NCI-H146 (cell line): ENCODE measurements around the gene IRF2BP2.
A peak's percentile ranks its signal among the peaks of the same experiment; 100 is the strongest.

ENCODE experiments used
- DNase-seq: peaks from one replicate; lab custom pipeline; 2025; lab: John Stamatoyannopoulos, UW

Gene IRF2BP2

GRCh38 chr1:234583755-234584419 lies 26.1 kb downstream of the IRF2BP2 start:
- DNase-seq: no peak

- DNase-seq: no peak
Measured at GRCh38 chr1:234582681-234583301, 27.2 kb downstream of the IRF2BP2 start.

- no peak for DNase-seq
Measured at GRCh38 chr1:234582186-234582585, 27.8 kb downstream of the IRF2BP2 start.

- no peak for DNase-seq
Measured at GRCh38 chr1:234581063-234581714, 28.8 kb downstream of the IRF2BP2 start.

GRCh38 chr1:234579967-234580366 lies 30.0 kb downstream of the IRF2BP2 start:
- DNase-seq: no peak

GRCh38 chr1:234578735-234579134 lies 31.2 kb downstream of the IRF2BP2 start:
- DNase-seq: no peak

- no peak for DNase-seq
Measured at GRCh38 chr1:234578087-234578486, 31.9 kb downstream of the IRF2BP2 start.

GRCh38 chr1:234573711-234574299 lies 36.2 kb downstream of the IRF2BP2 start:
- no peak for DNase-seq

GRCh38 chr1:234572966-234573365 lies 37.0 kb downstream of the IRF2BP2 start:
- no peak for DNase-seq

GRCh38 chr1:234571702-234572101 lies 38.3 kb downstream of the IRF2BP2 start:
- DNase-seq: no peak

- peak; percentile 19 for DNase-seq
Measured at GRCh38 chr1:234570329-234571120, 39.5 kb downstream of the IRF2BP2 start.

GRCh38 chr1:234568345-234568744 lies 41.6 kb downstream of the IRF2BP2 start:
- no peak for DNase-seq

- DNase-seq: no peak
Measured at GRCh38 chr1:234565132-234565531, 44.8 kb downstream of the IRF2BP2 start.

- peak; percentile 26 for DNase-seq
Measured at GRCh38 chr1:234564035-234565029, 45.6 kb downstream of the IRF2BP2 start.

- no peak for DNase-seq
Measured at GRCh38 chr1:234562334-234562733, 47.6 kb downstream of the IRF2BP2 start.

- DNase-seq: no peak
Measured at GRCh38 chr1:234561319-234561718, 48.7 kb downstream of the IRF2BP2 start.

GRCh38 chr1:234559902-234560676 lies 49.9 kb downstream of the IRF2BP2 start:
- no peak for DNase-seq

- DNase-seq: no peak
Measured at GRCh38 chr1:234559152-234559901, 50.7 kb downstream of the IRF2BP2 start.

- DNase-seq: no peak
Measured at GRCh38 chr1:234558330-234558836, 51.6 kb downstream of the IRF2BP2 start.
